GM18511 (cell line): ENCODE measurements around the gene HSPH1.
"Not testable (repeated sequence)": the region's sequence is repeated elsewhere in the genome, so short reads cannot be mapped to it uniquely, and the experiment has no call there.

Source experiments
- ATAC-seq: cut with Tn5 transposase; IDR thresholded peaks from one replicate; pipeline ENCODE4 v1.9.1; 2021; ENCODE audit warnings: mild to moderate bottlenecking, moderate library complexity; ENCODE audit not compliant: unreplicated experiment

HSPH1 gene

GRCh38 chr13:31177813-31178495 is 16.2 kb upstream of the HSPH1 start:
- ATAC-seq = not testable (repeated sequence)

GRCh38 chr13:31175847-31176532 is 14.3 kb upstream of the HSPH1 start:
- ATAC-seq = no peak

GRCh38 chr13:31174018-31174417 is 12.3 kb upstream of the HSPH1 start:
- ATAC-seq = no peak

- ATAC-seq = no peak
Observed at GRCh38 chr13:31172535-31172934, 10.8 kb upstream of the HSPH1 start.

GRCh38 chr13:31172001-31172400 is 10.3 kb upstream of the HSPH1 start:
- no peak for ATAC-seq

- no peak for ATAC-seq
Observed at GRCh38 chr13:31168736-31169135, 7.0 kb upstream of the HSPH1 start.

- ATAC-seq = peak; percentile 73
Observed at GRCh38 chr13:31168166-31168565, 6.5 kb upstream of the HSPH1 start.

- peak; percentile 87 for ATAC-seq
Observed at GRCh38 chr13:31167490-31167889, 5.8 kb upstream of the HSPH1 start.

- ATAC-seq = no peak
Observed at GRCh38 chr13:31166591-31166990, 4.9 kb upstream of the HSPH1 start.

- peak; percentile 87 for ATAC-seq
Observed at GRCh38 chr13:31162151-31163008, 676 bp upstream of the HSPH1 start.

GRCh38 chr13:31160857-31161556 is 697 bp downstream of the HSPH1 start:
- ATAC-seq = peak; percentile 32

GRCh38 chr13:31159306-31159705 is 2.4 kb downstream of the HSPH1 start:
- no peak for ATAC-seq

GRCh38 chr13:31154939-31155338 is 6.8 kb downstream of the HSPH1 start:
- no peak for ATAC-seq

- ATAC-seq = no peak
Observed at GRCh38 chr13:31151837-31152236, 9.9 kb downstream of the HSPH1 start.

- ATAC-seq = no peak
Observed at GRCh38 chr13:31150315-31150985, 11.3 kb downstream of the HSPH1 start.

- ATAC-seq = no peak
Observed at GRCh38 chr13:31149604-31150003, 12.1 kb downstream of the HSPH1 start.

GRCh38 chr13:31145417-31145816 is 16.3 kb downstream of the HSPH1 start:
- ATAC-seq = no peak

GRCh38 chr13:31138515-31138914 is 23.2 kb downstream of the HSPH1 start:
- no peak for ATAC-seq

- ATAC-seq = no peak
Observed at GRCh38 chr13:31136724-31137123, 25.0 kb downstream of the HSPH1 start.

GRCh38 chr13:31134039-31134711 is 27.5 kb downstream of the HSPH1 start:
- ATAC-seq = no peak
